SK-N-SH (cell line): ENCODE measurements around the gene POC1B.

ENCODE experiments used
- CTCF ChIP-seq: fragments of 200-600 bp; sonication (generic); IDR thresholded peaks from 2 replicates; pipeline ENCODE4 v1.6.1; 2017; ENCODE audit warnings: antibody characterized with exemption, mild to moderate bottlenecking, moderate library complexity
- EZH2phosphoT487 ChIP-seq: fragments of 200-600 bp; sonication (generic); IDR thresholded peaks from 2 replicates; pipeline ENCODE4 v1.6.1; 2017; ENCODE audit warnings: low read depth, mixed run types, mild to moderate bottlenecking, antibody characterized with exemption, moderate library complexity, borderline replicate concordance
- YY1 ChIP-seq: IDR thresholded peaks from 2 replicates; pipeline ENCODE4 v1.4.0; 2012; ENCODE audit warnings: low read depth, mild to moderate bottlenecking

- TF ChIP-seq YY1 (no peak), CTCF (no peak), EZH2phosphoT487 (no peak)
Measured at GRCh38 chr12:89507015-89507824, 18.6 kb downstream of the POC1B start.
